ENCODE results near the gene CD38.

Gene CD38

GRCh38 chr4:15848191-15848842 is 70.2 kb downstream of the CD38 start:
- no peak for TF ChIP-seq CTCF (IDR thresholded peaks at IDR 0.05)

- no peak for TF ChIP-seq CTCF (IDR thresholded peaks at IDR 0.05)
Measured at GRCh38 chr4:15851969-15852368, 73.8 kb downstream of the CD38 start.

GRCh38 chr4:15852524-15852923 is 74.4 kb downstream of the CD38 start:
- TF ChIP-seq CTCF (IDR thresholded peaks at IDR 0.05): no peak

GRCh38 chr4:15853345-15853744 is 75.2 kb downstream of the CD38 start:
- no peak for TF ChIP-seq CTCF (IDR thresholded peaks at IDR 0.05)

DNA sequence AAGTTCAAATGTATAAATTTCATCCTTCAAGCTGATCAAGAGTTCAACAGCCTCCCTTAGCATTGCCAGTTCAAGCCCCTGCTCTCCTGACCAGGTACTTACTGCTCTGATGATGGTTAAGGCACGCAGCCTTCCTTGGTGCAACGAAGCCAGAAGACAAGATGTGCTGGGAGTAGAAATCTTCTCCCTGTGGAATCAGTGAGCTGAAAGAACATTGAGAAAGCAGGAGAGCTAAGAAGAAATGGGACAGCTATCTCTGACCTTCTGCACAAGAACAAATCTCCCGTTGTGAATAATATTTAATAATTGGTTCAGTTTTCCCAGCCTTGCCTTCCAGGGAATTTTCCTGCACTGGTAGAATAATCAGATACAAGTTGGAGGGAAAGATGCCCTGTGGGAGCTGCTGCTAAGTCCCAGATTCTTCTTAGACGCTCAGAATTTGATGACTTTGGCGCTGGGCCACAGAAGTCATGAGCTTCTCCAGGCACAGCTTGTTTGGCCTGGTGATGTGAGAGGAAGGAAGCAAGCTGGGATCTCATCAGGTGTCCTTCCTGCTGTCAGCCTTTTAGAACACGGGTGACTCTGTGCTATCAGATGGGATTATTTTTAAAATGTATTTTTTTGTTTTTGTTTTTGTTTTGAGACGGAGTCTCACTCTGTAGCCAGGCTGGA is 77.8 kb downstream of the CD38 start:
- TF ChIP-seq CTCF (IDR thresholded peaks at IDR 0.05): no peak

GRCh38 chr4:15864651-15865566 is 86.8 kb downstream of the CD38 start:
- TF ChIP-seq CTCF (IDR thresholded peaks at IDR 0.05): no peak

GRCh38 chr4:15868111-15868510 is 90.0 kb downstream of the CD38 start:
- no peak for TF ChIP-seq CTCF (IDR thresholded peaks at IDR 0.05)
